Measurements from ENCODE around the gene LGALS9.
"Not testable (repeated sequence)": the region's sequence is repeated elsewhere in the genome, so short reads cannot be mapped to it uniquely, and the experiment has no call there.

DNA sequence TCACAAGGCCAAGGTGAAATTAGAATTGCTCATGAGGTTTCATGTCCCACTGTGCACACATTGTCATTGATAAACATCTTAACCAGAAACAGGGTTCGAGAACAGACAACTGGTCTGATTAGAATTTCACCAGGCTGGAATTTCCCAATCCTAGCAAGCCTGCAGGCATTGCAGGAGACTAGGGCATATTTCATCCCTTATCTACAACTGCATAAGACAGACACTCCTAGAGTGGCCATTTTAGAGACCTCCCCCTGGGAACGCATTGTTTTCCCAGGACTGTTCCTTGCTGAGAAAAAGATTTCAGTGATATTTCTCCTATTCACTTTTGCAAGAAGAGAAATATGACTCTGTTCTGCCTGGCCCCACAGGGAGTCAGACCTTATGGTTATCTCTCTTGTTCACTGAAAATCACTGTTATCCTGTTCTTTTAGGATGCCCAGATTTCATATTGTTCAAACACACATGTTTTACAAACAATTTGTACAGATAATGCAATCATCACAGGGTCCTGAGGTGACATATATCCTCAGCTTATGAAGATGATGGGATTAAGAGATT, 64.3 kb downstream of the LGALS9 start:
- TF ChIP-seq, protein P1, sequence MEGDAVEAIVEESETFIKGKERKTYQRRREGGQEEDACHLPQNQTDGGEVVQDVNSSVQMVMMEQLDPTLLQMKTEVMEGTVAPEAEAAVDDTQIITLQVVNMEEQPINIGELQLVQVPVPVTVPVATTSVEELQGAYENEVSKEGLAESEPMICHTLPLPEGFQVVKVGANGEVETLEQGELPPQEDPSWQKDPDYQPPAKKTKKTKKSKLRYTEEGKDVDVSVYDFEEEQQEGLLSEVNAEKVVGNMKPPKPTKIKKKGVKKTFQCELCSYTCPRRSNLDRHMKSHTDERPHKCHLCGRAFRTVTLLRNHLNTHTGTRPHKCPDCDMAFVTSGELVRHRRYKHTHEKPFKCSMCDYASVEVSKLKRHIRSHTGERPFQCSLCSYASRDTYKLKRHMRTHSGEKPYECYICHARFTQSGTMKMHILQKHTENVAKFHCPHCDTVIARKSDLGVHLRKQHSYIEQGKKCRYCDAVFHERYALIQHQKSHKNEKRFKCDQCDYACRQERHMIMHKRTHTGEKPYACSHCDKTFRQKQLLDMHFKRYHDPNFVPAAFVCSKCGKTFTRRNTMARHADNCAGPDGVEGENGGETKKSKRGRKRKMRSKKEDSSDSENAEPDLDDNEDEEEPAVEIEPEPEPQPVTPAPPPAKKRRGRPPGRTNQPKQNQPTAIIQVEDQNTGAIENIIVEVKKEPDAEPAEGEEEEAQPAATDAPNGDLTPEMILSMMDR (conservative IDR thresholded peaks at IDR 0.05; ENCODE audit: low read depth in 2 of 2), result not testable (repeated sequence)
- not testable (repeated sequence) for TF ChIP-seq ZNF331 (CRISPR knock-in tag; IDR thresholded peaks at IDR 0.05; ENCODE audit: low read depth); POLR2AphosphoS5 (IDR thresholded peaks at IDR 0.05; ENCODE audit: low read depth); EZH2 (IDR thresholded peaks at IDR 0.05; ENCODE audit: low read depth, unreplicated experiment)
